Activated CD4-positive, alpha-beta memory T cell treated with anti-CD3 and anti-CD28 coated beads, Interleukin-2, amount 10 ng/mL, durations not matched to agents 7 days and 5 days (primary cell): Measurements from ENCODE around the gene TNIP1. TPM values are rescaled to one million over a fixed set of nuclear protein-coding genes. Genes with fewer than 3 reads are reported as not detected.

ENCODE experiments used
- CTCF ChIA-PET: fragments of 350-600 bp; sonication (Branson Sonifier 250); formaldehyde crosslinking; loops from one replicate; lab custom pipeline; 2021; ENCODE audit warnings: antibody characterized with exemption, inconsistent platforms; lab: Charles Lee
- POLR2A ChIA-PET: fragments of 350-600 bp; sonication (Branson Sonifier 250); formaldehyde crosslinking; loops from one replicate; lab custom pipeline; 2021; ENCODE audit warnings: antibody characterized with exemption; lab: Charles Lee
- DNase-seq: peaks from one replicate; pipeline ENCODE4 v3.0.0-alpha.2; 2020
- H3K27ac Mint-ChIP-seq: one replicate; pipeline ENCODE4 v1.8.0; 2021; ENCODE audit warnings: mild to moderate bottlenecking, mixed read lengths
- H3K27me3 Mint-ChIP-seq: one replicate; pipeline ENCODE4 v1.8.0; 2021; ENCODE audit warnings: mixed read lengths
- H3K36me3 Mint-ChIP-seq: one replicate; pipeline ENCODE4 v1.8.0; 2021; ENCODE audit warnings: low read depth, mixed read lengths
- H3K4me1 Mint-ChIP-seq: one replicate; pipeline ENCODE4 v1.8.0; 2021; ENCODE audit warnings: mixed read lengths
- H3K4me3 Mint-ChIP-seq: one replicate; pipeline ENCODE4 v1.8.0; 2021; ENCODE audit warnings: mild to moderate bottlenecking, mixed read lengths
- H3K9me3 Mint-ChIP-seq: one replicate; pipeline ENCODE4 v1.8.0; 2021; ENCODE audit warnings: mixed read lengths
- total RNA-seq, 2 experiments: library from RNA; stranded (reverse); gene quantifications; one replicate each; pipeline ENCODE4 v1.2.3, GENCODE V29; 2021

TNIP1 gene
- total RNA-seq, 2 experiments from 2014 or later, result 188 to 201 TPM

DNA sequence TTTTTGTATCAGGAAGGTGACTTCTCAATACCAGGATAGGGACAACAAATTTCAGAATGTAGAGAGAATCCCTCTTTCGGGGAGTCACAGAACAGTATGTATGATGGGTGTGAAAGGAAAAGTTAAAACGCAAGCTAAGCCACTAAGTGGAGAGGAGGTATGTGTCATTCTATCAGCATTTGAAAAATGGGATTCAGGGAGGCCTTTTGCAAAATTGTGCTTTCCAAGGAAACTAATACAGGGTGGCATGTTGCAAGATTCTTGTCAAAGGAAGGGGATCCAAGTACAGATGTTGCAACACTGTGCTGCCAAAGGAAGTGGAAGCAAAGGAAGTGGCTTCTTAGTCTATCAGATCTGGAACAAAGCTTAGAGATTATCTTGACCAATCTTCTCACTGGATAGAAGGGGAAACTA lies 12.6 kb upstream of the TNIP1 start:
- peaks cover 5% of the 10 kb centered on the region for H3K27me3 Mint-ChIP-seq
- DNase-seq, result no peak
- H3K4me3 Mint-ChIP-seq, result peak overlapping the region; percentile 52
- peaks cover 61% of the 10 kb centered on the region for H3K4me1 Mint-ChIP-seq
- POLR2A ChIA-PET, result interaction anchor here (0.8 to 14.6 kb wide), 8 partner anchors 8 to 393 kb away, joined by 3 to 244 read pairs (median 4); partner anchors contain the start of genes RBM22 and TNIP1
- peak overlapping the region; percentile 84 for H3K27ac Mint-ChIP-seq
- CTCF ChIA-PET, result interaction anchor here (0.9 to 1.3 kb wide), 5 partner anchors 10 to 145 kb away, joined by 3 to 4 read pairs (median 3); no protein-coding TSS in a partner anchor
- H3K9me3 Mint-ChIP-seq, result no peaks in the 10 kb centered on the region
- H3K36me3 Mint-ChIP-seq, result peaks cover 21% of the 10 kb centered on the region

DNA sequence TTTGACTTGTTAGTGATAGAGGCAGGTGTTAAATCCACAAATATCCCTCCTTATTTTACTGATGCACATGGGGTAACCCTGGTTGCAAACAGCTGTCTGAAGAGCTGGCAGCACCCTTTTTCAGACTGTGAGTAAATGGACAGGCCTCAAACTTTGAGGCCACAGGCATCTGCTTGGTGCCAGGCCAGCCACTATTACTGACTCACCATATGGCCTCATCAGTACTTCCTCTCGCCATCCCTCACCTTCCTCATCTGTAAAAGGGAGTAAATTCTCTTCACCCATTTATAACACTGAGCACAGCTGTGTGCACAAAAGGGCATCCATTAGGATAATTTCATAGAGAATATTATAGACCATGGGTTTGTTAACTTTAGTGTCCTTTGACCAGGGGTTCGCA lies 11.9 kb upstream of the TNIP1 start:
- Mint-ChIP-seq H3K27ac (no peak overlapping the region), H3K4me3 (no peak overlapping the region), H3K9me3 (no peaks in the 10 kb centered on the region), H3K36me3 (peaks cover 17% of the 10 kb centered on the region), H3K27me3 (peaks cover 5% of the 10 kb centered on the region), H3K4me1 (peaks cover 56% of the 10 kb centered on the region)
- POLR2A ChIA-PET, result interaction anchor here (0.8 to 14.6 kb wide), 6 partner anchors 9 to 55 kb away, joined by 3 to 244 read pairs (median 4); partner anchors contain the start of gene TNIP1
- CTCF ChIA-PET, result interaction anchor here (1.2 to 1.3 kb wide), 2 partner anchors 9 to 11 kb away, joined by 3 to 4 read pairs; no protein-coding TSS in a partner anchor
- DNase-seq, result no peak

DNA sequence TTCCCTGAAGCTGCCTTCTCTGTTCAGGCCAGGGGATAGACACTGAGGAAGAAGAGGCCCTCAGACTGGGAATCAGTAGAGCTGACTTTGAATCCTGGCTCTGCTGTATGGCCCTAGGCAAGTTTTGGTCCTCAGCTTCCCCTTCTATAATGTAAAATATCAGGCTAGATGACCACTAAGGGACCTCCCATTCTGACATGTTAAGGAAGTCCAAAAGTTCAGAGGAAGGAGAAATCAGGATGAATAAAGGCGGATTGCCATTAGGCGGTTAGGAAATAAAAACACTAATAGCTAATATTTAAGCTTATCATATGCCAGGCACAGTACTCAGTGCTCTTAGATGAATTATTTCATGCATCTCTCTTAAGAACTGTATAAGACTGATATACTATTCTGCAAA lies 8.9 kb upstream of the TNIP1 start:
- DNase-seq, result no peak
- H3K4me3 Mint-ChIP-seq, result no peak overlapping the region
- ChIA-PET CTCF (interaction anchor here (0.7 to 1.6 kb wide), 4 partner anchors 9 to 161 kb away, joined by 3 to 8 read pairs (median 4); no protein-coding TSS in a partner anchor), POLR2A (interaction anchor here (0.9 to 15.7 kb wide), 6 partner anchors 6 to 124 kb away, joined by 3 to 244 read pairs (median 5); partner anchors contain the start of gene TNIP1)
- no peak overlapping the region for H3K27ac Mint-ChIP-seq
- H3K27me3 Mint-ChIP-seq, result peaks cover 5% of the 10 kb centered on the region
- H3K9me3 Mint-ChIP-seq, result no peaks in the 10 kb centered on the region
- peaks cover 55% of the 10 kb centered on the region for H3K4me1 Mint-ChIP-seq
- peaks cover 9% of the 10 kb centered on the region for H3K36me3 Mint-ChIP-seq

GRCh38 chr5:151088986-151089385 lies 8.2 kb upstream of the TNIP1 start:
- Mint-ChIP-seq H3K4me3 (no peak overlapping the region), H3K36me3 (peaks cover 11% of the 10 kb centered on the region), H3K9me3 (no peaks in the 10 kb centered on the region), H3K4me1 (peaks cover 54% of the 10 kb centered on the region), H3K27me3 (peaks cover 5% of the 10 kb centered on the region), H3K27ac (peak overlapping the region; percentile 10)
- POLR2A ChIA-PET, result interaction anchor here (0.9 to 15.7 kb wide), 6 partner anchors 6 to 125 kb away, joined by 3 to 244 read pairs (median 5); partner anchors contain the start of gene TNIP1
- CTCF ChIA-PET, result interaction anchor here (1.0 to 1.6 kb wide), 2 partner anchors 26 to 162 kb away, joined by 3 to 8 read pairs; no protein-coding TSS in a partner anchor
- DNase-seq, result no peak

DNA sequence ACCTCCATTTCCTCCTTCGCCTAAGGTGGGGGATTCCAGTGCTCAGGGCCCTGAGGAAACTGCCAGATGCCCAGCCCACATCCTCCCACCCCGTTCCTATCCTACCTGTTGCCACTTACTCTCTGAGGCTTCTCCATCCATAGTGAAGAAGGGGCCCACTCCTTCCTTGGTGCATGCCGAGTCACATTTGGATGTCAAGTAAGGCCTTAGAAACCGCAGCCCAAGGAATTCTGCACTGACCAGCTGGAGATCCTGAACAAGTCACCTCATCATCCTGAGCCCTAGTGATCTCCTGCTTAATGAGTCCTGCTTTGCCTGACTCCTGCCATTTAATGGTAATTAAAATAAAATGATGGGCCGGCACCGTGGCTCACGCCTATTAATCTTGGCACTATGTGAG lies 6.7 kb upstream of the TNIP1 start:
- Mint-ChIP-seq H3K36me3 (peaks cover 13% of the 10 kb centered on the region), H3K27me3 (peaks cover 5% of the 10 kb centered on the region), H3K4me3 (peak overlapping the region; percentile 75), H3K4me1 (peaks cover 54% of the 10 kb centered on the region), H3K27ac (peak overlapping the region; percentile 58), H3K9me3 (no peaks in the 10 kb centered on the region)
- DNase-seq, result no peak
- ChIA-PET POLR2A (interaction anchor here (0.9 to 15.7 kb wide), 7 partner anchors 8 to 304 kb away, joined by 3 to 244 read pairs (median 6); no protein-coding TSS in a partner anchor), CTCF (interaction anchor here (1.2 to 5.2 kb wide), 3 partner anchors 28 to 38 kb away, joined by 6 to 25 read pairs (median 9); no protein-coding TSS in a partner anchor)

DNA sequence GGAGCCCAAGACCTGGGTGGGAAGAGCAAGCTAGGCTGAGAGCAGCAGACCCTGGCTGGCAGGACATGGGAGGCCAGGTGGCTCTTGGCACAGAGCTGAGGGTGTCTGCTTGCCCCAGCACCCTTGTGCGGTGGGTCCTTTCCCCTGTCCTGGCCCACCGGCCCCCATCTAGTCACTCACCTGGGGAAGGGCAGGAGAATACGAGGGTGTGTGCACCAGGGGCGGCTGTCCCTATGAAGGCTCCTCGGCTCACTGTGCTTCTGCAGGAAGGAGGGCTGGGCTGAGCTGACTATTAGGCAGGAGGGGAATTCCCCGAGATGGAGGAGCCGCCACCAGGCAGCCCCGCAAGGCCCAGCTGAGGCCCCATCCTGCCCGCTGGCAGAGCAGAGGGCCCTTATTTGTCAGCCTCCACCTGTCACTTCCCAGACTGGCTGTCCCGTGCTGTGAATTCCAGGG lies 6.1 kb upstream of the TNIP1 start:
- ChIA-PET POLR2A (interaction anchor here (0.9 to 15.7 kb wide), 11 partner anchors 9 to 303 kb away, joined by 3 to 244 read pairs (median 4); no protein-coding TSS in a partner anchor), CTCF (interaction anchor here (0.9 to 5.2 kb wide), 6 partner anchors 21 to 70 kb away, joined by 3 to 25 read pairs (median 4); no protein-coding TSS in a partner anchor)
- Mint-ChIP-seq H3K9me3 (no peaks in the 10 kb centered on the region), H3K4me3 (peak overlapping the region; percentile 75), H3K36me3 (peaks cover 13% of the 10 kb centered on the region), H3K27me3 (peaks cover 5% of the 10 kb centered on the region), H3K4me1 (peaks cover 60% of the 10 kb centered on the region), H3K27ac (peak overlapping the region; percentile 58)
- DNase-seq, result peak; percentile 74

DNA sequence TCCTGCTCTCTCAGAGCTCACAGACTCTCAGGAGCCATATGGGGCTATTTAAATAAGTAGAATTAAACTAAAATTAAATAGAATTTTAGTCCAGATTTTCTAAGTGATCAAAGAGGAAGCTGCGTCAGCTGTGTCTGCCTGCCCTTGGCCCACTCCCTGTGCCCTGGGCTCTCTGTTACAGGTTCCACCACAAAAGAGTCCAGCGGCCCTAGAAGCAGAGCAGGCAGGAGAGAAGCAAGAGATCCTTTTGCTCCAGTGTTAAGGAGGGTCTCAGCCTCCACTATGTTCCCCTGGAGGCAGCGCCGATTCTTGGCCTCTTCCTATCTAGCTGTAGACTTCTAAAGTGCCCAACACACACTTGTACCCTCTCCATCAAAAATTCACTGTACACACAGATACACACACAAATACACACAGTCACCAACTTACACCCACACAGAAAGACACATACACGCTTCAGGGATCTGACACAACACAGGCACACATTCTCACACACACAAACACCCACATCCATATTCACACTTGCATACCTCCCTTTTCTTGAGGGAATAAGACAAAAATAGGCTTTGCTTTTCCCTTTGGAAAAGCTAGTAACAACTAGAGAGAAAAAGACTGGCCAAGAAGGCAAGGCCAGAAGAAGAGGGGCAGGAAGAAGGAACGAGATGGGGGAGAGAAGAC lies 5.5 kb upstream of the TNIP1 start:
- POLR2A ChIA-PET, result interaction anchor here (0.7 to 15.7 kb wide), 12 partner anchors 8 to 303 kb away, joined by 3 to 244 read pairs (median 4); no protein-coding TSS in a partner anchor
- CTCF ChIA-PET, result interaction anchor here (0.8 to 5.2 kb wide), 8 partner anchors 20 to 78 kb away, joined by 3 to 25 read pairs (median 4); partner anchors contain the start of gene ANXA6
- Mint-ChIP-seq H3K36me3 (peaks cover 13% of the 10 kb centered on the region), H3K4me3 (peak overlapping the region; percentile 75), H3K4me1 (peaks cover 61% of the 10 kb centered on the region), H3K9me3 (no peaks in the 10 kb centered on the region), H3K27me3 (peaks cover 5% of the 10 kb centered on the region), H3K27ac (peak overlapping the region; percentile 73)
- DNase-seq, result peak; percentile 28

GRCh38 chr5:151085517-151086041 lies 4.7 kb upstream of the TNIP1 start:
- peak overlapping the region; percentile 73 for H3K27ac Mint-ChIP-seq
- peak; percentile 43 for DNase-seq
- peaks cover 4% of the 10 kb centered on the region for H3K27me3 Mint-ChIP-seq
- H3K4me1 Mint-ChIP-seq, result peaks cover 61% of the 10 kb centered on the region
- H3K4me3 Mint-ChIP-seq, result peak overlapping the region; percentile 75
- ChIA-PET POLR2A (interaction anchor here (0.7 to 15.7 kb wide), 6 partner anchors 10 to 302 kb away, joined by 3 to 244 read pairs (median 4); no protein-coding TSS in a partner anchor), CTCF (interaction anchor here (0.8 to 5.2 kb wide), 4 partner anchors 35 to 79 kb away, joined by 3 to 25 read pairs (median 7); partner anchors contain the start of gene ANXA6)
- peaks cover 13% of the 10 kb centered on the region for H3K36me3 Mint-ChIP-seq
- H3K9me3 Mint-ChIP-seq, result no peaks in the 10 kb centered on the region

GRCh38 chr5:151084363-151084762 lies 3.5 kb upstream of the TNIP1 start:
- H3K36me3 Mint-ChIP-seq, result peaks cover 22% of the 10 kb centered on the region
- H3K27ac Mint-ChIP-seq, result peak overlapping the region; percentile 73
- ChIA-PET CTCF (interaction anchor here (1.8 to 5.2 kb wide), 3 partner anchors 33 to 80 kb away, joined by 4 to 25 read pairs (median 5); no protein-coding TSS in a partner anchor), POLR2A (interaction anchor here (0.6 to 15.7 kb wide), 7 partner anchors 12 to 130 kb away, joined by 3 to 244 read pairs (median 4); no protein-coding TSS in a partner anchor)
- peak overlapping the region; percentile 75 for H3K4me3 Mint-ChIP-seq
- H3K4me1 Mint-ChIP-seq, result peaks cover 69% of the 10 kb centered on the region
- no peaks in the 10 kb centered on the region for H3K9me3 Mint-ChIP-seq
- H3K27me3 Mint-ChIP-seq, result no peaks in the 10 kb centered on the region
- DNase-seq, result no peak

DNA sequence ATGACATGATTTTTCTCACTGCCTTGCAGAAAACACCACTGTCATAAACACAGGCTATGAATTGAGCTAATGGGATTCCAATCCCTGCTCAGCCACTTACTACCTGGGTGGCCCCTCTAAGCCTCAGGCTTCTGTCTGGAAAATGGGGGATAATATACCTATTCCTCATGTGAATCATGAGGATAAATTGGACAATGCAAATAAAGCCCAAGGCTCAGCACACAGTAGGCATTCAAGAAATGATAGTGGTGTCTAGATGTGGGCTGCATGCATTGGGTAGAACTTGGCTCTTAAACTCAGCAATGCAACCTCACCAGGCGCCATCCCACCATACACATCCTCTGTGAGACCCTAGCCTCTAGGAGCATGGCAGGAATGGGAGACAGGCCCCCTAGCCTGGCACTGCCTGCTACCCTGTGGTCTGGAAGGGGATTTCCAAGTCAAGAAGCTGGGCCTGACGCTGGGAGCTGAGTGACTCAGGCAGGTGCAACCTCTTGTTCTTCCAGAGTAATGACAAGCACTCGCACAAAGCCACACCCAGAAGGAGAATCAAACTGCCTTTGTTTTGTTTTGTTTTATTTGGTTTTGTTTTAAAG lies 2.3 kb upstream of the TNIP1 start:
- Mint-ChIP-seq H3K27ac (peak overlapping the region; percentile 73), H3K9me3 (no peaks in the 10 kb centered on the region), H3K36me3 (peaks cover 34% of the 10 kb centered on the region), H3K4me1 (peaks cover 77% of the 10 kb centered on the region), H3K27me3 (no peaks in the 10 kb centered on the region), H3K4me3 (peak overlapping the region; percentile 34)
- CTCF ChIA-PET, result interaction anchor here (0.8 to 5.2 kb wide), 6 partner anchors 10 to 43 kb away, joined by 3 to 25 read pairs (median 4); no protein-coding TSS in a partner anchor
- DNase-seq, result peak; percentile 71
- POLR2A ChIA-PET, result interaction anchor here (0.7 to 15.7 kb wide), 9 partner anchors 13 to 719 kb away, joined by 3 to 244 read pairs (median 4); no protein-coding TSS in a partner anchor

DNA sequence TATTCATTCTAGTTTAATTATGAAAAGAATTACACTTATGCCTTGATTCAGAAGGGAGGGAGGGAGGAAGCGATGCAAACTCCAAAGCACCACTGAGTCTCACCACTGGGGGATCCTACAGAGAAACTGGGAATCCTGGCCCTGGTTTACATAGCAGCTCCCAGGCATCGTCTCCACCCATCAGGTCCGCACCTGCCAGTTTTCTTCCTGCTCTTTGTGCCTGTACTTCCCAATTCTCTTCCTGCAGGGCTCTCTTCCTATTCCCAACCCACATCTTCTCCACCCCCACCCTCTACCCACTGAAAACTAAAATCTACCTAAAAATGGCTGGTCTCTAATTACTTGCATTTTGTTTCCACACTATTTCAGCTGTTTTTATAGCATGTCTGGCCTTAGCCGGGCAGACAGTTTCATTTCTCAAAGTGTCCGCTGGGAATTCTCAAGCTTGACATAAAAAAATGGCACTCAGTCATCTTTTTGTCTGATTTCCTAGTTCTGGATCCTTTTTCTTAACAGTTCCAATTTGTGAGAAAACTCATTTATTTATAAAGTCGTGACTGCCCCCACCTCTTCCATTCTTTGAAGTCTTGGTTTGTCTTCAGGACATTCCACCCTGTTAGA lies 1.6 kb upstream of the TNIP1 start:
- ChIA-PET POLR2A (interaction anchor here (1.0 to 15.7 kb wide), 8 partner anchors 13 to 638 kb away, joined by 3 to 244 read pairs (median 3); partner anchors contain the start of genes GM2A and IRGM), CTCF (interaction anchor here (0.7 to 5.2 kb wide), 10 partner anchors 11 to 436 kb away, joined by 3 to 25 read pairs (median 4); no protein-coding TSS in a partner anchor)
- peak overlapping the region; percentile 79 for H3K4me3 Mint-ChIP-seq
- peaks cover 41% of the 10 kb centered on the region for H3K36me3 Mint-ChIP-seq
- peaks cover 81% of the 10 kb centered on the region for H3K4me1 Mint-ChIP-seq
- no peaks in the 10 kb centered on the region for H3K9me3 Mint-ChIP-seq
- H3K27ac Mint-ChIP-seq, result peak overlapping the region; percentile 73
- no peaks in the 10 kb centered on the region for H3K27me3 Mint-ChIP-seq
- no peak for DNase-seq
